Astrocyte (in vitro differentiated cells and primary cell): ENCODE data around the gene ZNF331. TPM values are rescaled to one million over a fixed set of nuclear protein-coding genes. Genes with fewer than 3 reads are reported as not detected.

ENCODE experiments used
- DNase-seq: peaks from one replicate; pipeline ENCODE4 v3.0.0-alpha.2; 2010; ENCODE audit warnings: low read depth
- FAIRE-seq: peaks from 2 replicates; lab custom pipeline; 2011; peaks lifted over from hg19 to GRCh38; lab: Jason Lieb, UNC
- H2AFZ ChIP-seq: 2 replicates; pipeline ENCODE4 v1.6.0; 2012; ENCODE audit warnings: low read depth, low read length, inconsistent platforms
- H3K27ac ChIP-seq: 2 replicates; pipeline ENCODE4 v1.5.1; 2011; ENCODE audit warnings: low read depth, low read length, inconsistent platforms
- H3K27me3 ChIP-seq: 2 replicates; pipeline ENCODE4 v1.6.0; 2011; ENCODE audit warnings: low read length, inconsistent platforms; ENCODE audit not compliant: insufficient read depth
- H3K36me3 ChIP-seq: 2 replicates; pipeline ENCODE4 v1.5.1; 2011; ENCODE audit warnings: low read length, inconsistent platforms; ENCODE audit not compliant: insufficient read depth
- H3K4me1 ChIP-seq: 2 replicates; pipeline ENCODE4 v1.5.1; 2011; ENCODE audit warnings: low read length, inconsistent platforms; ENCODE audit not compliant: insufficient read depth
- H3K4me2 ChIP-seq: 2 replicates; pipeline ENCODE4 v1.6.0; 2012; ENCODE audit warnings: low read length, inconsistent platforms
- H3K4me3 ChIP-seq: 2 replicates; pipeline ENCODE4 v1.5.1; 2011; ENCODE audit warnings: low read depth, mild to moderate bottlenecking, low read length, inconsistent platforms; ENCODE audit not compliant: insufficient read depth
- H3K79me2 ChIP-seq: 2 replicates; pipeline ENCODE4 v1.6.0; 2012; ENCODE audit warnings: mild to moderate bottlenecking, low read length, inconsistent platforms; ENCODE audit not compliant: insufficient read depth
- H3K9ac ChIP-seq: 2 replicates; pipeline ENCODE4 v1.6.0; 2012; ENCODE audit warnings: mild to moderate bottlenecking, low read length, inconsistent platforms
- H3K9me3 ChIP-seq: 2 replicates; pipeline ENCODE4 v1.5.1; 2012; ENCODE audit warnings: low read depth, mild to moderate bottlenecking, low read length, inconsistent platforms; ENCODE audit not compliant: insufficient read depth
- H4K20me1 ChIP-seq: 2 replicates; pipeline ENCODE4 v1.6.0; 2012; ENCODE audit warnings: low read length, inconsistent platforms; ENCODE audit not compliant: insufficient read depth
- H3K27ac Mint-ChIP-seq: one replicate; pipeline ENCODE4 v1.8.0; 2021; ENCODE audit warnings: mild to moderate bottlenecking, mixed read lengths; ENCODE audit not compliant: unreplicated experiment
- H3K27me3 Mint-ChIP-seq: one replicate; pipeline ENCODE4 v1.8.0; 2021; ENCODE audit warnings: low read depth, mixed read lengths; ENCODE audit not compliant: unreplicated experiment
- H3K36me3 Mint-ChIP-seq: one replicate; pipeline ENCODE4 v1.8.0; 2021; ENCODE audit warnings: low read depth, mixed read lengths; ENCODE audit not compliant: unreplicated experiment
- H3K4me1 Mint-ChIP-seq: one replicate; pipeline ENCODE4 v1.8.0; 2021; ENCODE audit warnings: low read depth, mixed read lengths; ENCODE audit not compliant: unreplicated experiment
- H3K4me3 Mint-ChIP-seq: one replicate; pipeline ENCODE4 v1.8.0; 2021; ENCODE audit warnings: mild to moderate bottlenecking, moderate library complexity, mixed read lengths; ENCODE audit not compliant: unreplicated experiment
- H3K9me3 Mint-ChIP-seq: one replicate; pipeline ENCODE4 v1.8.0; 2021; ENCODE audit warnings: mild to moderate bottlenecking, mixed read lengths; ENCODE audit not compliant: unreplicated experiment
- EZH2 ChIP-seq: IDR thresholded peaks from 2 replicates; pipeline ENCODE4 v1.6.1; 2012; ENCODE audit warnings: mild to moderate bottlenecking, low read length, inconsistent platforms; ENCODE audit not compliant: insufficient read depth
- total RNA-seq: library from RNA; stranded (reverse); gene quantifications from 2 replicates; pipeline ENCODE4 v1.2.1, GENCODE V29; 2021
- TF ChIP-seq, protein P1 (sequence below): IDR thresholded peaks from 2 replicates; pipeline ENCODE4 v1.5.1; 2011; ENCODE audit warnings: low read depth, mild to moderate bottlenecking, inconsistent platforms, low read length, moderate library complexity; ENCODE audit not compliant: insufficient read depth

The ZNF331 gene
- total RNA-seq, 1 donor from 2014 or later, result 4.8 TPM

DNA sequence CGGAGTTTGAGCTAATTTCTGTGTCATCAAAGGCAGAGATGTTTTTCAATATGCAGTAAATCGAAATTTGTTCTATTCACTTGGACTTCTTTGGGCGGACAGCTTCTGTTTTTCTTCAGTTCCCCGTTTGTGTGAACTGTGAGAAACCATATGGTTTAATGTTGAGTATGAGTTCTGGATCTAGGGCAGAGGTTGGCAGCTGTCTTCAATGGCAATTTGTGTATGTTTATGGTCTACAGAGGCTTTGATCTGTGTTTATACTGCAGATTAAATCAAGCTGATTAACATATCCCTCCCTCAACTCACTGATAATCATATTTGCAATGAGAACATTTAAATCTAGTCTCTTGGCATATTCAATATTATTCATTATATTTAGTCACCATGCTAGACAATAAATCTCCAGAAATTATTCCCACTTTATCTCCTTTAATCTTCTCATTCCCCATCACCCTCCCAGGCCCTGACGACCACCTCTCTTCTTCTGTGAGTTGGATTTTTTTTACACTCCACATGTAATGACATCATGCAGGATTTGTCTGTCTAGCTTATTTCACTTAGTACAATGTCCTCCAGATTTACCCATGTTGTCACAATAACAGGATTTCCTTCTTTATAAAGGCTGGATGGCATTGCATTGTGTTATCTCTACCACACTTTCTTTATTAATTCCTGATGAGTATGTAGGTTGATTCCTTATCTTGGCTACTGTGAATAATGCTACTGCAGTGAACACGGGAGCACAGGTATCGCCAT, 9.0 kb downstream of the ZNF331 start:
- Histone ChIP-seq H3K4me3 (no peak overlapping the region), H3K4me2 (no peak overlapping the region), H3K27me3 (no peaks in the 10 kb centered on the region), H3K79me2 (peaks cover 3% of the 10 kb centered on the region), H3K27ac (no peak overlapping the region), H3K9ac (no peak overlapping the region), H2AFZ (no peak overlapping the region), H4K20me1 (no peaks in the 10 kb centered on the region), H3K9me3 (no peaks in the 10 kb centered on the region), H3K36me3 (no peaks in the 10 kb centered on the region), H3K4me1 (no peaks in the 10 kb centered on the region)
- Mint-ChIP-seq H3K27ac (no peak overlapping the region), H3K4me1 (peaks cover 2% of the 10 kb centered on the region), H3K27me3 (no peaks in the 10 kb centered on the region), H3K4me3 (no peak overlapping the region), H3K36me3 (no peaks in the 10 kb centered on the region), H3K9me3 (no peaks in the 10 kb centered on the region)
- FAIRE-seq (no peak), DNase-seq (no peak)
- TF ChIP-seq, protein P1, sequence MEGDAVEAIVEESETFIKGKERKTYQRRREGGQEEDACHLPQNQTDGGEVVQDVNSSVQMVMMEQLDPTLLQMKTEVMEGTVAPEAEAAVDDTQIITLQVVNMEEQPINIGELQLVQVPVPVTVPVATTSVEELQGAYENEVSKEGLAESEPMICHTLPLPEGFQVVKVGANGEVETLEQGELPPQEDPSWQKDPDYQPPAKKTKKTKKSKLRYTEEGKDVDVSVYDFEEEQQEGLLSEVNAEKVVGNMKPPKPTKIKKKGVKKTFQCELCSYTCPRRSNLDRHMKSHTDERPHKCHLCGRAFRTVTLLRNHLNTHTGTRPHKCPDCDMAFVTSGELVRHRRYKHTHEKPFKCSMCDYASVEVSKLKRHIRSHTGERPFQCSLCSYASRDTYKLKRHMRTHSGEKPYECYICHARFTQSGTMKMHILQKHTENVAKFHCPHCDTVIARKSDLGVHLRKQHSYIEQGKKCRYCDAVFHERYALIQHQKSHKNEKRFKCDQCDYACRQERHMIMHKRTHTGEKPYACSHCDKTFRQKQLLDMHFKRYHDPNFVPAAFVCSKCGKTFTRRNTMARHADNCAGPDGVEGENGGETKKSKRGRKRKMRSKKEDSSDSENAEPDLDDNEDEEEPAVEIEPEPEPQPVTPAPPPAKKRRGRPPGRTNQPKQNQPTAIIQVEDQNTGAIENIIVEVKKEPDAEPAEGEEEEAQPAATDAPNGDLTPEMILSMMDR, result no peak
- TF ChIP-seq EZH2, result no peak

- no peaks in the 10 kb centered on the region for H4K20me1 ChIP-seq
- no peak for FAIRE-seq
- Mint-ChIP-seq H3K4me3 (no peak overlapping the region), H3K27me3 (no peaks in the 10 kb centered on the region), H3K27ac (no peak overlapping the region), H3K9me3 (no peaks in the 10 kb centered on the region), H3K4me1 (peaks cover 2% of the 10 kb centered on the region), H3K36me3 (no peaks in the 10 kb centered on the region)
- H3K36me3 ChIP-seq, result no peaks in the 10 kb centered on the region
- no peaks in the 10 kb centered on the region for H3K9me3 ChIP-seq
- H3K4me2 ChIP-seq, result no peak overlapping the region
- H3K4me1 ChIP-seq, result no peaks in the 10 kb centered on the region
- H3K27ac ChIP-seq, result no peak overlapping the region
- TF ChIP-seq, protein P1, result no peak
- TF ChIP-seq EZH2, result no peak
- peak; percentile 69 for DNase-seq
- no peak overlapping the region for H3K9ac ChIP-seq
- no peaks in the 10 kb centered on the region for H3K27me3 ChIP-seq
- H2AFZ ChIP-seq, result no peak overlapping the region
- H3K79me2 ChIP-seq, result peaks cover 3% of the 10 kb centered on the region
- no peak overlapping the region for H3K4me3 ChIP-seq
Observed at GRCh38 chr19:53549340-53549739, 11.4 kb downstream of the ZNF331 start.

- Mint-ChIP-seq H3K36me3 (no peaks in the 10 kb centered on the region), H3K4me3 (no peak overlapping the region), H3K9me3 (no peaks in the 10 kb centered on the region), H3K4me1 (no peaks in the 10 kb centered on the region), H3K27me3 (no peaks in the 10 kb centered on the region), H3K27ac (no peak overlapping the region)
- Histone ChIP-seq H3K9ac (no peak overlapping the region), H3K4me1 (no peaks in the 10 kb centered on the region), H3K79me2 (peaks cover 15% of the 10 kb centered on the region), H2AFZ (no peak overlapping the region), H3K9me3 (no peaks in the 10 kb centered on the region), H3K36me3 (no peaks in the 10 kb centered on the region), H3K4me3 (no peak overlapping the region), H3K27ac (no peak overlapping the region), H3K27me3 (no peaks in the 10 kb centered on the region), H3K4me2 (no peak overlapping the region), H4K20me1 (no peaks in the 10 kb centered on the region)
- TF ChIP-seq, protein P1, result no peak
- TF ChIP-seq EZH2, result no peak
- DNase-seq, result no peak
- FAIRE-seq, result no peak
Observed at GRCh38 chr19:53552001-53552721, 14.2 kb downstream of the ZNF331 start.
